ENCODE measurements around the gene ZSCAN9. TPM values are rescaled to one million over a fixed set of nuclear protein-coding genes. Genes with fewer than 3 reads are reported as not detected.

ZSCAN9 gene
- polyA plus RNA-seq, 10 donors, result 16.7 to 29.1 (median 24.3) TPM

GRCh38 chr6:28264834-28265401, 39.8 kb downstream of the ZSCAN9 start:
- DNase-seq, result no peak

GRCh38 chr6:28266563-28266961, 41.5 kb downstream of the ZSCAN9 start:
- DNase-seq, result no peak

GRCh38 chr6:28266962-28267694, 42.1 kb downstream of the ZSCAN9 start, which contains the start of gene ZSCAN26:
Gene ZSCAN26, plus strand, starts transcription at chr6:28267143. Its CDS starts 4,777 bp downstream, at chr6:28271920.
- peak; percentile 91 to 98 (median 94) for DNase-seq

GRCh38 chr6:28267695-28268059, 42.6 kb downstream of the ZSCAN9 start:
- DNase-seq, result no peak

GRCh38 chr6:28269492-28269891, 44.4 kb downstream of the ZSCAN9 start:
- DNase-seq, result peak in 2 of 3 donors; percentile 5 to 72

- DNase-seq, result no peak
These were observed 49.8 kb downstream of the ZSCAN9 start for GRCh38 chr6:28274888-28275287.

- DNase-seq, result no peak
These were observed 52.7 kb downstream of the ZSCAN9 start for GRCh38 chr6:28277746-28278145.

GRCh38 chr6:28280595-28281287, 55.7 kb downstream of the ZSCAN9 start:
- no peak for DNase-seq

GRCh38 chr6:28281288-28282064, 56.4 kb downstream of the ZSCAN9 start, which contains the start of gene PGBD1:
Gene PGBD1, plus strand, starts transcription at chr6:28281572. Its CDS starts 2,242 bp downstream, at chr6:28283814.
- peak; percentile 66 to 85 (median 73) for DNase-seq

- peak in 1 of 3 donors; percentile 6 for DNase-seq
These were observed 57.9 kb downstream of the ZSCAN9 start for GRCh38 chr6:28282926-28283325.

Other genes with a start within 250 kb of the ZSCAN9 start
- 1 to 10 TPM in 1 of 10 donors, under 1 TPM in 9; 0.29 to 1.1 (median 0.45) TPM for gene ZNF165, start 144.7 kb upstream of the ZSCAN9 start, polyA plus RNA-seq (ENCODE audit: insufficient read length in 10 of 10)
- 1 to 10 TPM; 3.1 to 5.1 (median 4.1) TPM for gene ZSCAN16, start 100.7 kb upstream of the ZSCAN9 start, polyA plus RNA-seq (ENCODE audit: insufficient read length in 10 of 10)
- gene ZKSCAN8, start 83.4 kb upstream of the ZSCAN9 start, polyA plus RNA-seq (ENCODE audit: insufficient read length in 10 of 10), result 10 to 100 TPM; 16.7 to 29.7 (median 22.2) TPM
- 1 to 10 TPM; 4.2 to 6.6 (median 5.5) TPM for gene ZKSCAN4, start 27.0 kb downstream of the ZSCAN9 start, polyA plus RNA-seq (ENCODE audit: insufficient read length in 10 of 10)
- gene NKAPL, start 34.0 kb downstream of the ZSCAN9 start, polyA plus RNA-seq (ENCODE audit: insufficient read length in 10 of 10), result 1 to 10 TPM in 8 of 10 donors, under 1 TPM in 2; 0.85 to 1.9 (median 1.4) TPM
- gene ZSCAN26, start 41.9 kb downstream of the ZSCAN9 start, polyA plus RNA-seq (ENCODE audit: insufficient read length in 10 of 10), result 10 to 100 TPM; 16.6 to 25.7 (median 20.8) TPM
- 1 to 10 TPM; 5.2 to 9.1 (median 6.8) TPM for gene PGBD1, start 56.3 kb downstream of the ZSCAN9 start, polyA plus RNA-seq (ENCODE audit: insufficient read length in 10 of 10)
- 10 to 100 TPM in 1 of 10 donors, 1 to 10 TPM in 9; 6.0 to 11.2 (median 8.6) TPM for gene ZSCAN31, start 110.9 kb downstream of the ZSCAN9 start, polyA plus RNA-seq (ENCODE audit: insufficient read length in 10 of 10)
- gene ZKSCAN3, start 124.7 kb downstream of the ZSCAN9 start, polyA plus RNA-seq (ENCODE audit: insufficient read length in 10 of 10), result 1 to 10 TPM; 4.4 to 7.4 (median 6.2) TPM
- gene ZSCAN12, start 174.5 kb downstream of the ZSCAN9 start, polyA plus RNA-seq (ENCODE audit: insufficient read length in 10 of 10), result 1 to 10 TPM; 4.2 to 7.4 (median 6.2) TPM
- gene ZSCAN23, start 218.2 kb downstream of the ZSCAN9 start, polyA plus RNA-seq (ENCODE audit: insufficient read length in 10 of 10), result 1 to 10 TPM; 2.5 to 9.7 (median 5.1) TPM

Measured in muscle of back (tissue), 11 donors.